A549 treated with DMSO at 1 μM for 4 hours (cell line): Measurements from ENCODE around the gene ACVR1B. TPM values are rescaled to one million over a fixed set of nuclear protein-coding genes. Genes with fewer than 3 reads are reported as not detected.

ENCODE experiments used
- total RNA-seq: library from RNA; stranded (reverse); fragments of 200-300 nt; extraction: Qiagen RNA extraction; gene quantifications from 5 replicates; pipeline ENCODE4 v1.2.3, GENCODE V29; 2022; ENCODE audit warnings: low read depth

The ACVR1B gene
- 14.6 to 16.7 TPM (median 16.5 TPM) in 5 replicates for total RNA-seq

DNA sequence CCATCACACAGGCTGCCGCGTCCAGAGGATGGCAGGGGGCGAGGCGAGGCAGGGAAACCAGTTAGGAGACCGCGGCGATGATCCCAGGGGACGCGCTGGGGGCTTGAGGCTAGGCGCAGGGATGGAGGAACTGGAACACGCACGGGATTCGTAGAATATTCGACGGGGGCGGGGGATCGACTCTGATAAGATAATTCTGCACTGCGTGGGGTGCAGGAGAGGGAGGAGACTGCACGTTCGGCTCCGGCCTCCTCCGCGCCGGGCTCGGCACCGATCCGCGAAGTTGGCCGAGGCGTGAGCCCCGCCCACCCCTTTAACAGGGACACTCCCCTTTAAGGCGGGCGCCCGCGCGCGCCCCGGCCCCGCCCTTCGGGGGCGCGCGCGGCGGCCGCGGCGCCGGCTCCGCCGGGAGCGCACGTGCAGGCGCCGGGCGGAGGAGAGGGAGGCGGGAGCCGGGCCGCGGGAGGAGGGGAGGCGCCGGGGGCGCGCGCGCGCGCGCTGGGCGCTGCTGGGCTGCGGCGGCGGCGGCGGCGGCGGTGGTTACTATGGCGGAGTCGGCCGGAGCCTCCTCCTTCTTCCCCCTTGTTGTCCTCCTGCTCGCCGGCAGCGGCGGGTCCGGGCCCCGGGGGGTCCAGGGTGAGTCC is at the start of gene ACVR1B:
TSS of gene ACVR1B (plus strand) at position 501 of the 644 bp plus-strand sequence. CDS start at position 546, 45 bp downstream.

GRCh38 chr12:51907083-51907855 is 44.2 kb upstream of the ACVR1B start, which contains the start of gene ACVRL1:
Gene ACVRL1, plus strand, starts transcription at chr12:51907504. Its CDS starts 4,971 bp downstream, at chr12:51912475.

GRCh38 chr12:52006726-52007157 is 55.2 kb downstream of the ACVR1B start, which contains the start of gene TAMALIN:
Gene TAMALIN, plus strand, starts transcription at chr12:52006946. Its CDS starts 74 bp downstream, at chr12:52007020.

Other genes with a start within 250 kb of the ACVR1B start
- gene FIGNL2, start 103.0 kb upstream of the ACVR1B start, total RNA-seq, result 0.20 to 0.38 TPM (median 0.22 TPM) in 5 replicates
- 0.05 to 0.06 TPM in 2 of 5 replicates, not detected in the others for gene ANKRD33, start 63.6 kb upstream of the ACVR1B start, total RNA-seq
- 0.06 to 0.30 TPM (median 0.11 TPM) in 4 of 5 replicates, not detected in the other for gene ACVRL1, start 44.2 kb upstream of the ACVR1B start, total RNA-seq
- gene TAMALIN, start 55.2 kb downstream of the ACVR1B start, total RNA-seq, result 0.31 to 0.53 TPM (median 0.47 TPM) in 4 of 5 replicates, not detected in the other
- gene NR4A1, start 99.7 kb downstream of the ACVR1B start, total RNA-seq, result 30.9 to 45.1 TPM (median 35.5 TPM) in 5 replicates
- gene ATG101, start 118.3 kb downstream of the ACVR1B start, total RNA-seq, result 77.2 to 102 TPM (median 89.3 TPM) in 5 replicates
- not detected in 5 replicates for gene SMIM41, start 128.0 kb downstream of the ACVR1B start, total RNA-seq
- 53.8 to 71.0 TPM (median 63.0 TPM) in 5 replicates for gene KRT80, start 240.3 kb downstream of the ACVR1B start, total RNA-seq